Measurements from ENCODE around the gene CUL4A. TPM values are rescaled to one million over a fixed set of nuclear protein-coding genes. Genes with fewer than 3 reads are reported as not detected.

CUL4A gene
- total and polyA plus RNA-seq, 9 of the 15 experiments (the other 6 are each of a cell fraction or from before 2014, with no cell fraction given) = 21.1 to 92.0 (median 63.2) TPM

- TF ChIP-seq ZNF780A (CRISPR knock-in tag; IDR thresholded peaks at IDR 0.05) (no peak), EHMT2 (IDR thresholded peaks at IDR 0.05) (no peak), ZNF143 (CRISPR knock-in tag; IDR thresholded peaks at IDR 0.05) (no peak), THAP12 (CRISPR knock-in tag; IDR thresholded peaks at IDR 0.05) (no peak), ZNF609 (CRISPR knock-in tag; IDR thresholded peaks at IDR 0.05; ENCODE audit: borderline replicate concordance) (no peak), MCM5 (IDR thresholded peaks at IDR 0.05; ENCODE audit: low read depth) (no peak), POLR2B (IDR thresholded peaks at IDR 0.05; ENCODE audit: low read depth, partially characterized antibody) (no peak), FOXK2 (conservative IDR thresholded peaks at IDR 0.05 in 1 of 2, IDR thresholded peaks at IDR 0.05 in 1 of 2; ENCODE audit: low read depth in 2 of 2) (no peak), CTBP1 (IDR thresholded peaks at IDR 0.05; ENCODE audit: borderline replicate concordance) (peak; percentile 86), GABPB1 (CRISPR knock-in tag; IDR thresholded peaks at IDR 0.05) (no peak), ATF1 (CRISPR knock-in tag; IDR thresholded peaks at IDR 0.05) (no peak), ATF1 (tag; IDR thresholded peaks at IDR 0.05) (peak; percentile 34; the same call in 1 of the 2 replicates), CXXC5 (CRISPR knock-in tag; IDR thresholded peaks at IDR 0.05) (no peak), ARID1B (IDR thresholded peaks at IDR 0.05) (peak; percentile 65), CREB1 (IDR thresholded peaks at IDR 0.05) (no peak), CREB1 (CRISPR knock-in tag; IDR thresholded peaks at IDR 0.05) (no peak), NELFE (IDR thresholded peaks at IDR 0.05; ENCODE audit: insufficient read depth, insufficient read length) (no peak), POLR2H (tag; IDR thresholded peaks at IDR 0.05; ENCODE audit: low read depth) (no peak)
- TF ChIP-seq, protein P1, sequence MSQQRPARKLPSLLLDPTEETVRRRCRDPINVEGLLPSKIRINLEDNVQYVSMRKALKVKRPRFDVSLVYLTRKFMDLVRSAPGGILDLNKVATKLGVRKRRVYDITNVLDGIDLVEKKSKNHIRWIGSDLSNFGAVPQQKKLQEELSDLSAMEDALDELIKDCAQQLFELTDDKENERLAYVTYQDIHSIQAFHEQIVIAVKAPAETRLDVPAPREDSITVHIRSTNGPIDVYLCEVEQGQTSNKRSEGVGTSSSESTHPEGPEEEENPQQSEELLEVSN (IDR thresholded peaks at IDR 0.05; ENCODE audit: borderline replicate concordance in 1 of 2, extremely low read depth in 1 of 2, insufficient read depth in 1 of 2, insufficient read length in 1 of 2, low read depth in 1 of 2, low read length in 1 of 2, poor library complexity in 1 of 2, severe bottlenecking in 1 of 2) = no peak
- TF ChIP-seq, protein P2, sequence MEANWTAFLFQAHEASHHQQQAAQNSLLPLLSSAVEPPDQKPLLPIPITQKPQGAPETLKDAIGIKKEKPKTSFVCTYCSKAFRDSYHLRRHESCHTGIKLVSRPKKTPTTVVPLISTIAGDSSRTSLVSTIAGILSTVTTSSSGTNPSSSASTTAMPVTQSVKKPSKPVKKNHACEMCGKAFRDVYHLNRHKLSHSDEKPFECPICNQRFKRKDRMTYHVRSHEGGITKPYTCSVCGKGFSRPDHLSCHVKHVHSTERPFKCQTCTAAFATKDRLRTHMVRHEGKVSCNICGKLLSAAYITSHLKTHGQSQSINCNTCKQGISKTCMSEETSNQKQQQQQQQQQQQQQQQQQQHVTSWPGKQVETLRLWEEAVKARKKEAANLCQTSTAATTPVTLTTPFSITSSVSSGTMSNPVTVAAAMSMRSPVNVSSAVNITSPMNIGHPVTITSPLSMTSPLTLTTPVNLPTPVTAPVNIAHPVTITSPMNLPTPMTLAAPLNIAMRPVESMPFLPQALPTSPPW (CRISPR knock-in tag; IDR thresholded peaks at IDR 0.05) = no peak
These were observed 22.1 kb upstream of the CUL4A start (continued) for GRCh38 chr13:113187263-113187669.

All from K562 (cell line).